GM13977 (cell line): ENCODE results near the gene OR10A3.

Experiments used
- DNase-seq: peaks from one replicate; pipeline ENCODE4 v3.0.0; 2012; ENCODE audit warnings: low spot score
- CTCF ChIP-seq: IDR thresholded peaks from 2 replicates; pipeline ENCODE4 v1.5.1; 2012; ENCODE audit warnings: mild to moderate bottlenecking, control low read depth; ENCODE audit not compliant: insufficient read depth; ENCODE audit errors: extremely low read depth, missing control alignments
- in situ Hi-C: fragments of 300-500 bp; cut with MboI; formaldehyde crosslinking; loops from one replicate; pipeline ENCODE4 v1.12.0; 2022; ENCODE audit warnings: low sequenced_read_pairs, low pct_unique_long_range_greater_than_20kb, mixed read lengths, inconsistent platforms; ENCODE audit not compliant: unreplicated experiment

Gene OR10A3

GRCh38 chr11:7967826-7968225, 26.3 kb upstream of the OR10A3 start:
- no peak for DNase-seq
- no peak for TF ChIP-seq CTCF
- in situ Hi-C loops, result no loop called here

- no peak for DNase-seq
- in situ Hi-C loops, result no loop called here
- no peak for TF ChIP-seq CTCF
Measured at GRCh38 chr11:7967097-7967496, 25.6 kb upstream of the OR10A3 start.

- in situ Hi-C loops, result no loop called here
- TF ChIP-seq CTCF, result no peak
- DNase-seq, result no peak
Measured at GRCh38 chr11:7965386-7965785, 23.9 kb upstream of the OR10A3 start, which contains the start of gene NLRP10. Gene NLRP10, minus strand, starts transcription at chr11:7965447. Its CDS starts 1,952 bp downstream, at chr11:7963495.

- DNase-seq, result no peak
- no peak for TF ChIP-seq CTCF
- in situ Hi-C loops, result no loop called here
Measured at GRCh38 chr11:7964873-7965272, 23.4 kb upstream of the OR10A3 start.

GRCh38 chr11:7964261-7964660, 22.8 kb upstream of the OR10A3 start:
- DNase-seq, result no peak
- in situ Hi-C loops, result no loop called here
- no peak for TF ChIP-seq CTCF

- in situ Hi-C loops, result no loop called here
- no peak for TF ChIP-seq CTCF
- no peak for DNase-seq
Measured at GRCh38 chr11:7955191-7955590, 13.7 kb upstream of the OR10A3 start.

- TF ChIP-seq CTCF, result no peak
- DNase-seq, result no peak
- in situ Hi-C loops, result no loop called here
Measured at GRCh38 chr11:7949934-7950333, 8.4 kb upstream of the OR10A3 start.
